Astrocyte of the cerebellum (primary cell): ENCODE results near the gene ARHGAP12.

Experiments
- DNase-seq: peaks from one replicate; pipeline ENCODE4 v3.0.0-alpha.2; 2011; ENCODE audit warnings: low read depth
- H3K4me3 ChIP-seq: 2 replicates; pipeline ENCODE4 v1.5.1; 2011; ENCODE audit warnings: mild to moderate bottlenecking, low read depth, low read length, moderate library complexity
- in situ Hi-C: cut with HindIII; loops from 2 replicates; pipeline ENCODE4 v1.10.0; 2017; ENCODE audit warnings: low sequenced_read_pairs
- TF ChIP-seq, protein P1 (sequence below): IDR thresholded peaks from 2 replicates; pipeline ENCODE4 v1.5.1; 2012; ENCODE audit warnings: low read length, low read depth, moderate library complexity, mild to moderate bottlenecking; ENCODE audit errors: missing control alignments

Gene ARHGAP12

GRCh38 chr10:31888442-31888841 lies 40.2 kb downstream of the ARHGAP12 start:
- TF ChIP-seq, protein P1, sequence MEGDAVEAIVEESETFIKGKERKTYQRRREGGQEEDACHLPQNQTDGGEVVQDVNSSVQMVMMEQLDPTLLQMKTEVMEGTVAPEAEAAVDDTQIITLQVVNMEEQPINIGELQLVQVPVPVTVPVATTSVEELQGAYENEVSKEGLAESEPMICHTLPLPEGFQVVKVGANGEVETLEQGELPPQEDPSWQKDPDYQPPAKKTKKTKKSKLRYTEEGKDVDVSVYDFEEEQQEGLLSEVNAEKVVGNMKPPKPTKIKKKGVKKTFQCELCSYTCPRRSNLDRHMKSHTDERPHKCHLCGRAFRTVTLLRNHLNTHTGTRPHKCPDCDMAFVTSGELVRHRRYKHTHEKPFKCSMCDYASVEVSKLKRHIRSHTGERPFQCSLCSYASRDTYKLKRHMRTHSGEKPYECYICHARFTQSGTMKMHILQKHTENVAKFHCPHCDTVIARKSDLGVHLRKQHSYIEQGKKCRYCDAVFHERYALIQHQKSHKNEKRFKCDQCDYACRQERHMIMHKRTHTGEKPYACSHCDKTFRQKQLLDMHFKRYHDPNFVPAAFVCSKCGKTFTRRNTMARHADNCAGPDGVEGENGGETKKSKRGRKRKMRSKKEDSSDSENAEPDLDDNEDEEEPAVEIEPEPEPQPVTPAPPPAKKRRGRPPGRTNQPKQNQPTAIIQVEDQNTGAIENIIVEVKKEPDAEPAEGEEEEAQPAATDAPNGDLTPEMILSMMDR, result no peak
- H3K4me3 ChIP-seq, result no peak overlapping the region
- DNase-seq, result no peak
- in situ Hi-C loops, result no loop called here

- in situ Hi-C loops, result no loop called here
- H3K4me3 ChIP-seq, result no peak overlapping the region
- TF ChIP-seq, protein P1, result no peak
- DNase-seq, result no peak
Measured at GRCh38 chr10:31887850-31888249, 40.8 kb downstream of the ARHGAP12 start.

DNA sequence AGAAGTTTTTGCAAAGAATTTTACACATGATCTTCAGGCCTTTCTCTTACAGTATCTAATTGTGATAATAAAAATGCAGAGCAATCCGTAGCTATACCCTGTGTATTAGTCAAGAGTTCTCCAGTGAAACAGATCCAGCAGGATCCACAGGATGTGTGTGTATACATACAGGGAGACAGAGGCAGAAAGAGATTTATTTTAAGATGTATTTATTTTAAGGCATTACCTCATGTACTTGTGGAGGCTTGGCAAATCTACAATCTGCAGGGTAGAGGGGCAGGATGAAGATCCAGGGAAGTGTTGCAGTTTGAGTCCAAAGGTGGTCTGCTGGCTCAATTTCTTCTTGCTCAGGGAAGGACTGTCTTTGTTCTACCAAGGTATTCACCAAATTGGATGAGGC lies 41.7 kb downstream of the ARHGAP12 start:
- TF ChIP-seq, protein P1, result no peak
- H3K4me3 ChIP-seq, result no peak overlapping the region
- in situ Hi-C loops, result no loop called here
- no peak for DNase-seq

DNA sequence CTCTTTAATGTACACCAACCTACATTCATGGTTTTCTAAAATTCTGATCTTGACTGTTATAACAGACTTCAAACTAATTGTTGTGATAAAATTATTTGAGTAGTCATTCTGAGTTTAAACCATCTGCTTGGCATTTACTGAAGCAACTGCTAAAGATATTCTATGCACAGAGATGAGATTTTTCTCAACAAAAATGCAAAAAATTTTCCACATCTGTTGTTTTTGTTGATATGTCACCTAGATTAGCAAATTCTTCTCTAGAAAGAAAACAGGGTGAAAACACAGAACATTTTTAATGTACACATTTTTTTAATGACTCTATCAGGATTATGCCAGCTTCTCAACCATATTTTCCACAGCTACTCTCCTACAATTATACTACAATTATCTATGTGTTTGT lies 42.7 kb downstream of the ARHGAP12 start:
- in situ Hi-C loops, result no loop called here

DNA sequence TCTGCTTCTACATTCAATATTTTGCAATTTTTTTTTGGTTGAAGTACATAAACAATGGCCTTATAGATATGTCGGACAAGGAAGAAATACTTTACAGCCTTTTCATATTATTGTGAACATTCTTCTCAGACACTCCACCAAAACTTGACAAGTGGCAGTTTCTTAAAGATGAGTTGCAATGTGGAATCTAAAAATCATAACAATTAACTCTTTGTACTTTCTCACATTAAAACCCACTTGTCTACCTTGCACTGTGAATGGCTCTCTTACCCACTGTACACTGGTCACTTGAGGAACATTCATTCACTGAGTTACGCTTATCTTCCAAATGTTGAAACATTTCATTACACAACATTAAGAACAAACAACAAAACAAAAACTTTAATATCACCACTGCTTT lies 44.2 kb downstream of the ARHGAP12 start:
- no peak overlapping the region for H3K4me3 ChIP-seq
- TF ChIP-seq, protein P1, result no peak
- DNase-seq, result no peak
- in situ Hi-C loops, result loop anchor here (5.0 kb wide), 1 partner anchor 38 kb away; no protein-coding TSS in a partner anchor

More for the DNA sequence above, 42.7 kb downstream of the ARHGAP12 start:
- no peak overlapping the region for H3K4me3 ChIP-seq
- DNase-seq, result no peak
- TF ChIP-seq, protein P1, result no peak

DNA sequence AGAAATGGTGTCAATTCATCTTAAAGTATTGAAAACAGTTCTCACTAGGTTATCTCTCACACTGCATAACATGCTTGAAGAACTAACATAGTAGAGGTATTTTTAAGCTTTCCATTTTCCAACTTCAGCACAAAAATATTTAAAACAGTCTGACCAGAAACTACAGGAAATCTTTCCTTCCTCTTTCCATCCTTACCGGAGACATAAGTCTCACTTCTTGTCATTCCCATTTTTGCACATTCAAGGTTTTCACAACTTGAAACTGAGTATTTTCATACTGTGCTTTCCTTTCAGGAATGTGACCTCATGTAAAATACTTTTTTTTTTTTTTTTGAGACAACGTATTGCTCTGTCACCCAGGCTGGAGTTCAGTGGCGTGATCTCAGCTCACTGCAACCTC lies 45.2 kb downstream of the ARHGAP12 start:
- DNase-seq, result no peak
- no peak overlapping the region for H3K4me3 ChIP-seq
- TF ChIP-seq, protein P1, result no peak
- in situ Hi-C loops, result loop anchor here (5.0 kb wide), 1 partner anchor 39 kb away; no protein-coding TSS in a partner anchor

DNA sequence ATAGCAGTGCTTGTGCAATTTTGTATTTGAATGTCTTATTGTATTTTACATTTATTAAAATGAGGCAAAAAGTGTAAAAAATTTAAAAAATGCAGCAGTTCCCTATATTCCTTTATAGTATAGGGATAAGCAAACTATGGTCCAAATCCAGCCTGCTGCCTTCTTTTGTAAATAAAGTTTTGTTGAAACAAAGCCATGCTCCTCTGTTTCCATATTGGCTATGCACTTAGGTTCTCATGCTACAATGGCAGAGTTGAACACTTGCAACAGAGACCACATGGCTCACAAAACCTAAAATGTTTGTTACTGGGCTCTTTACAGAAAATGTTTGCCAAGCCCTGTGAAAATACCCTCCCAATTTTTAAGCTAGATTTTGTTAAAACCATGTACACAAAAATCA lies 50.1 kb downstream of the ARHGAP12 start:
- in situ Hi-C loops, result no loop called here
- H3K4me3 ChIP-seq, result no peak overlapping the region
- TF ChIP-seq, protein P1, result no peak
- DNase-seq, result no peak
